GM18505 (cell line): Measurements from ENCODE around the gene TSPAN17.

ENCODE experiments used
- ATAC-seq: cut with Tn5 transposase; IDR thresholded peaks from one replicate; pipeline ENCODE4 v1.9.1; 2021; ENCODE audit not compliant: unreplicated experiment
- POLR2A ChIP-seq: IDR thresholded peaks from 4 replicates; pipeline ENCODE4 v1.6.1; 2011; ENCODE audit warnings: borderline replicate concordance; ENCODE audit not compliant: insufficient read depth, insufficient read length; ENCODE audit errors: extremely low read depth

TSPAN17 gene

GRCh38 chr5:176627582-176627981 lies 19.7 kb upstream of the TSPAN17 start:
- no peak for TF ChIP-seq POLR2A
- ATAC-seq, result no peak

GRCh38 chr5:176628406-176629228 lies 18.7 kb upstream of the TSPAN17 start:
- TF ChIP-seq POLR2A, result no peak
- no peak for ATAC-seq

GRCh38 chr5:176629317-176629852 lies 17.9 kb upstream of the TSPAN17 start:
- TF ChIP-seq POLR2A, result no peak
- no peak for ATAC-seq

- ATAC-seq, result no peak
- no peak for TF ChIP-seq POLR2A
These were observed 17.2 kb upstream of the TSPAN17 start, which contains the start of the genes EIF4E1B and SNCB for GRCh38 chr5:176629853-176630680. Gene EIF4E1B (plus strand): TSS chr5:176630675. CDS start chr5:176642788, 12,113 bp downstream. Gene SNCB (minus strand): TSS chr5:176630534. CDS start chr5:176629654, 880 bp downstream.

GRCh38 chr5:176630681-176631222 lies 16.5 kb upstream of the TSPAN17 start:
- no peak for ATAC-seq
- TF ChIP-seq POLR2A, result no peak

- no peak for ATAC-seq
- no peak for TF ChIP-seq POLR2A
These were observed 15.7 kb upstream of the TSPAN17 start for GRCh38 chr5:176631383-176632200.

- no peak for TF ChIP-seq POLR2A
- ATAC-seq, result no peak
These were observed 14.5 kb upstream of the TSPAN17 start for GRCh38 chr5:176632745-176633144.

GRCh38 chr5:176633598-176633997 lies 13.7 kb upstream of the TSPAN17 start:
- TF ChIP-seq POLR2A, result no peak
- no peak for ATAC-seq

GRCh38 chr5:176636426-176636825 lies 10.9 kb upstream of the TSPAN17 start:
- ATAC-seq, result no peak
- no peak for TF ChIP-seq POLR2A

- ATAC-seq, result no peak
- TF ChIP-seq POLR2A, result no peak
These were observed 9.7 kb upstream of the TSPAN17 start for GRCh38 chr5:176637556-176637955.

- no peak for TF ChIP-seq POLR2A
These were observed 8.8 kb upstream of the TSPAN17 start for GRCh38 chr5:176638437-176638836.

GRCh38 chr5:176639208-176639607 lies 8.1 kb upstream of the TSPAN17 start:
- no peak for ATAC-seq

More at GRCh38 chr5:176638437-176638836, 8.8 kb upstream of the TSPAN17 start:
- no peak for ATAC-seq

More at GRCh38 chr5:176639208-176639607, 8.1 kb upstream of the TSPAN17 start:
- no peak for TF ChIP-seq POLR2A
